H1 (cell line): ENCODE measurements around the gene FRMD5.

Experiments used
- POLR2A ChIP-seq, 2 experiments: IDR thresholded peaks; 1 replicate in 1 of 2; 2 replicates in 1 of 2; pipeline ENCODE4 v1.6.1; 2011; ENCODE audit warnings: low read depth in 2 of 2, low read length in 2 of 2, mild to moderate bottlenecking in 2 of 2; ENCODE audit errors: control extremely low read depth in 1 of 2
- RFX5 ChIP-seq: IDR thresholded peaks from 2 replicates; pipeline ENCODE4 v1.6.1; 2011; ENCODE audit warnings: low read depth, low read length, improper control_type of control experiment, borderline replicate concordance
- SRF ChIP-seq: IDR thresholded peaks from 2 replicates; pipeline ENCODE4 v1.6.1; 2011; ENCODE audit warnings: mild to moderate bottlenecking, low read depth, low read length, moderate library complexity
- TF ChIP-seq, protein P1 (sequence below): IDR thresholded peaks from 2 replicates; pipeline ENCODE4 v1.6.1; 2011; ENCODE audit warnings: low read length, improper control_type of control experiment
- TF ChIP-seq, protein P2 (sequence below), 3 experiments: IDR thresholded peaks; 1 replicate in 2 of 3; 2 replicates in 1 of 3; pipeline versions ENCODE4 v1.5.1 to v1.6.1; 2011; ENCODE audit warnings: low read length in 3 of 3, mild to moderate bottlenecking in 3 of 3, inconsistent platforms in 2 of 3, low read depth in 1 of 3, moderate library complexity in 1 of 3; ENCODE audit not compliant: insufficient read depth in 1 of 3; ENCODE audit errors: control extremely low read depth in 1 of 3
- TF ChIP-seq, protein P3 (sequence below): IDR thresholded peaks from 2 replicates; pipeline ENCODE4 v1.6.1; 2012; ENCODE audit warnings: inconsistent platforms

DNA sequence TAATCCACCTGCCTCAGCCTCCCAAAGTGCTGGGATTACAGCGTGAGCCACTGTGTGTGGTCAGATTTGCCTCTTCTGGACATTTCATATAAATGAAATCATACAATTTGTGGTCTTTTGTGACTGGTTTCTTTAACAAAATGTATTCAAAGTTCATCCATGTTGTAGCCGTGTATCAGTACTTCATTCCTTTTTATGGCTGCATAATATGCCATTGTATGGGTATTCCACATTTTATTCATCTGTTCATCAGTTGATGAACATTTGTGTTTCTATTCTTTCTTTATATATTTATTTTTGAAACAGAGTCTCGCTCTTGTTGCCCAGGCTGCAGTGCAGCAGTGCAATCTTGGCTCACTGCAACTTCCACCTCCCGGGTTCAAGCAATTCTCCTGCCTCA lies 342.5 kb downstream of the FRMD5 start:
- TF ChIP-seq, protein P1, sequence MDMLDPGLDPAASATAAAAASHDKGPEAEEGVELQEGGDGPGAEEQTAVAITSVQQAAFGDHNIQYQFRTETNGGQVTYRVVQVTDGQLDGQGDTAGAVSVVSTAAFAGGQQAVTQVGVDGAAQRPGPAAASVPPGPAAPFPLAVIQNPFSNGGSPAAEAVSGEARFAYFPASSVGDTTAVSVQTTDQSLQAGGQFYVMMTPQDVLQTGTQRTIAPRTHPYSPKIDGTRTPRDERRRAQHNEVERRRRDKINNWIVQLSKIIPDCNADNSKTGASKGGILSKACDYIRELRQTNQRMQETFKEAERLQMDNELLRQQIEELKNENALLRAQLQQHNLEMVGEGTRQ, result no peak
- TF ChIP-seq, protein P2, sequence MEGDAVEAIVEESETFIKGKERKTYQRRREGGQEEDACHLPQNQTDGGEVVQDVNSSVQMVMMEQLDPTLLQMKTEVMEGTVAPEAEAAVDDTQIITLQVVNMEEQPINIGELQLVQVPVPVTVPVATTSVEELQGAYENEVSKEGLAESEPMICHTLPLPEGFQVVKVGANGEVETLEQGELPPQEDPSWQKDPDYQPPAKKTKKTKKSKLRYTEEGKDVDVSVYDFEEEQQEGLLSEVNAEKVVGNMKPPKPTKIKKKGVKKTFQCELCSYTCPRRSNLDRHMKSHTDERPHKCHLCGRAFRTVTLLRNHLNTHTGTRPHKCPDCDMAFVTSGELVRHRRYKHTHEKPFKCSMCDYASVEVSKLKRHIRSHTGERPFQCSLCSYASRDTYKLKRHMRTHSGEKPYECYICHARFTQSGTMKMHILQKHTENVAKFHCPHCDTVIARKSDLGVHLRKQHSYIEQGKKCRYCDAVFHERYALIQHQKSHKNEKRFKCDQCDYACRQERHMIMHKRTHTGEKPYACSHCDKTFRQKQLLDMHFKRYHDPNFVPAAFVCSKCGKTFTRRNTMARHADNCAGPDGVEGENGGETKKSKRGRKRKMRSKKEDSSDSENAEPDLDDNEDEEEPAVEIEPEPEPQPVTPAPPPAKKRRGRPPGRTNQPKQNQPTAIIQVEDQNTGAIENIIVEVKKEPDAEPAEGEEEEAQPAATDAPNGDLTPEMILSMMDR (IDR thresholded peaks at IDR 0.05; ENCODE audit: control extremely low read depth in 1 of 3, insufficient read depth in 1 of 3, low read depth in 1 of 3, low read length in 3 of 3), result no peak
- TF ChIP-seq RFX5, result no peak
- no peak for TF ChIP-seq POLR2A (IDR thresholded peaks at IDR 0.05; ENCODE audit: control extremely low read depth in 1 of 2, low read depth in 2 of 2, low read length in 2 of 2)
- TF ChIP-seq, protein P3, sequence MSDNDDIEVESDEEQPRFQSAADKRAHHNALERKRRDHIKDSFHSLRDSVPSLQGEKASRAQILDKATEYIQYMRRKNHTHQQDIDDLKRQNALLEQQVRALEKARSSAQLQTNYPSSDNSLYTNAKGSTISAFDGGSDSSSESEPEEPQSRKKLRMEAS, result no peak
- TF ChIP-seq SRF, result no peak
